ENCODE measurements around the gene OR2AP1.

Gene OR2AP1

DNA sequence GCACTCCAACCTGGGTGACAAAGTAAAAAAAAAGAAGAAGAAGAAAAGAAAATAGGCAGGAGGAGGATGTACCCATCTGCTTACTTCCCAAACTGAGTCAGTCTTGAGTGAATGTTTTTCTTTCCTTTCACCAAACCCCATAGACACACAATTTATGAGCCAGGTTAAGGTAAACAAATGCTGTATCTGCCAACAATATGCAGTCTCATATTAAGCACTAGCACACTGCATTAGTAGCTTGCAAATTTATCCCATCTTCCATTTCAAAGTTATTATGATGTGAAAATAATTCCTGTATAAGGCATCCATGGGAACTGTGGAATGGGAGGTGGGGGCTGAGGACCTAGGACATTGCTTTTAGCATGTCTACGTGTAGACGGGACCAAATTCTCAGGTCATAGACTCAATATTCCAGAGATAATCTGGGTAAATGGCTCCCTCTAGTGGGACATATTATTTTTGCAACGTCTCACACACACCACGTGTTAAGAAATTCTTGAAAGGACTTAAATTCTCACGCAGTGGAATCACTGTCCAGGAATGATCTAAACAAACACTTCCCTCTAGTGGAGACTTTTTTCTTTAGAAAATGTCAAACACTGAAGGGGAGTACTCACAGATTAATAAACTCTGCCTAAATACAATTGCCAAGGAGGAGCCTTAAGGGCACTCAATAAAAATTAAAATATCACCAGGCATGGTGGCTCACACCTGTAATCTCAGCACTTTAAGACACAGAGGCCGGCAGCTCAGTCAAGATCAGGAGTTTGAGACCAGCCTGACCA, 47.3 kb downstream of the OR2AP1 start:
- Mint-ChIP-seq H3K27me3 (peaks cover 32 to 34% of the 10 kb centered on the region in 2 donors), H3K9me3 (peaks cover 0 to 5% of the 10 kb centered on the region in 2 donors), H3K36me3 (ENCODE audit: insufficient read depth) (no peaks in the 10 kb centered on the region), H3K4me1 (ENCODE audit: low read depth in 2 of 2) (no peaks in the 10 kb centered on the region), H3K27ac (no peak overlapping the region), H3K4me3 (no peak overlapping the region)
- DNase-seq (peak; percentile 67 to 70 (median 69)), ATAC-seq (replicated peaks) (peak; percentile 97)

DNA sequence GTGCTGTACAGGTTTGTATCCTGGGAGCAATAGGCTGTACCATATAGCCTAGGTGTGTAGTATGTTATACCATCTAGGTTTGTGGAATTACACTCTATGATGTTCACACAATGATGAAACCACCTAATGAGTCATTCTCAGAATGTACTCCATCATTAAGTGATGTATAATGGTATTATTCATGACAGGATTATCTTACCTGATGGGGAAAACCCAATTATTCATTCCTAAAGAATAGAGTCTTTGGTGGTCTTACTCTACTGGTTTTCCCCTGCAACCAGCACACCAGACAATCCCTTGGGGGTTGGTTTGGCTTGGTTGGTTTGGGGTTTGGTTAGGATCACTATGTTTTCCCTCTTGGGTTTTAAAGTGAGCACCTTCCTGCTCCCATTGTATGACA, 51.8 kb downstream of the OR2AP1 start:
- Mint-ChIP-seq H3K9me3 (no peaks in the 10 kb centered on the region), H3K4me3 (no peak overlapping the region), H3K27me3 (no peaks in the 10 kb centered on the region), H3K4me1 (ENCODE audit: low read depth in 2 of 2) (no peaks in the 10 kb centered on the region), H3K27ac (no peak overlapping the region), H3K36me3 (ENCODE audit: insufficient read depth) (no peaks in the 10 kb centered on the region)
- ATAC-seq (replicated peaks) (no peak), DNase-seq (no peak)

All from effector memory CD8-positive, alpha-beta T cell (primary cell).